ENCODE data around the gene DPPA2.

Gene DPPA2

GRCh38 chr3:109270779-109271178, 45.5 kb downstream of the DPPA2 start:
- no peak overlapping the region for H3K4me3 ChIP-seq (ENCODE audit: low read depth, low read length)
- no peak for TF ChIP-seq CTCF (IDR thresholded peaks at IDR 0.05; ENCODE audit: borderline replicate concordance, insufficient read depth, low read depth, low read length)

- H3K4me3 ChIP-seq (ENCODE audit: low read depth, low read length), result no peak overlapping the region
- TF ChIP-seq CTCF (IDR thresholded peaks at IDR 0.05; ENCODE audit: borderline replicate concordance, insufficient read depth, low read depth, low read length), result no peak
These were observed 46.6 kb downstream of the DPPA2 start for GRCh38 chr3:109269577-109270275.

- no peak for TF ChIP-seq CTCF (IDR thresholded peaks at IDR 0.05; ENCODE audit: borderline replicate concordance, insufficient read depth, low read depth, low read length)
- no peak overlapping the region for H3K4me3 ChIP-seq (ENCODE audit: low read depth, low read length)
These were observed 48.1 kb downstream of the DPPA2 start for GRCh38 chr3:109268181-109268580.

GRCh38 chr3:109265295-109265694, 51.0 kb downstream of the DPPA2 start:
- H3K4me3 ChIP-seq (ENCODE audit: low read depth, low read length), result no peak overlapping the region
- no peak for TF ChIP-seq CTCF (IDR thresholded peaks at IDR 0.05; ENCODE audit: borderline replicate concordance, insufficient read depth, low read depth, low read length)

GRCh38 chr3:109257269-109257668, 59.0 kb downstream of the DPPA2 start:
- TF ChIP-seq CTCF (IDR thresholded peaks at IDR 0.05; ENCODE audit: borderline replicate concordance, insufficient read depth, low read depth, low read length), result no peak
- no peak overlapping the region for H3K4me3 ChIP-seq (ENCODE audit: low read depth, low read length)

- H3K4me3 ChIP-seq (ENCODE audit: low read depth, low read length), result no peak overlapping the region
- TF ChIP-seq CTCF (IDR thresholded peaks at IDR 0.05; ENCODE audit: borderline replicate concordance, insufficient read depth, low read depth, low read length), result no peak
These were observed 61.5 kb downstream of the DPPA2 start for GRCh38 chr3:109254770-109255169.

GRCh38 chr3:109252641-109253040, 63.7 kb downstream of the DPPA2 start:
- no peak overlapping the region for H3K4me3 ChIP-seq (ENCODE audit: low read depth, low read length)
- no peak for TF ChIP-seq CTCF (IDR thresholded peaks at IDR 0.05; ENCODE audit: borderline replicate concordance, insufficient read depth, low read depth, low read length)
